Lower leg skin (tissue), 3 donors: ENCODE data around the gene GLRB.

Experiments
- POLR2A ChIP-seq, 2 donors: fragments of 450-650 bp; IDR thresholded peaks; one replicate each; pipeline ENCODE4 v1.6.1; 2016 to 2017; ENCODE audit warnings: antibody characterized with exemption in 2 of 2, mild to moderate bottlenecking in 1 of 2, moderate library complexity in 1 of 2
- TF ChIP-seq, protein P1 (sequence below), 3 donors: fragments of 450-650 bp; IDR thresholded peaks; one replicate each; pipeline ENCODE4 v1.5.1; 2016; ENCODE audit warnings: antibody characterized with exemption in 3 of 3, mild to moderate bottlenecking in 3 of 3, moderate library complexity in 2 of 3

- TF ChIP-seq, protein P1, sequence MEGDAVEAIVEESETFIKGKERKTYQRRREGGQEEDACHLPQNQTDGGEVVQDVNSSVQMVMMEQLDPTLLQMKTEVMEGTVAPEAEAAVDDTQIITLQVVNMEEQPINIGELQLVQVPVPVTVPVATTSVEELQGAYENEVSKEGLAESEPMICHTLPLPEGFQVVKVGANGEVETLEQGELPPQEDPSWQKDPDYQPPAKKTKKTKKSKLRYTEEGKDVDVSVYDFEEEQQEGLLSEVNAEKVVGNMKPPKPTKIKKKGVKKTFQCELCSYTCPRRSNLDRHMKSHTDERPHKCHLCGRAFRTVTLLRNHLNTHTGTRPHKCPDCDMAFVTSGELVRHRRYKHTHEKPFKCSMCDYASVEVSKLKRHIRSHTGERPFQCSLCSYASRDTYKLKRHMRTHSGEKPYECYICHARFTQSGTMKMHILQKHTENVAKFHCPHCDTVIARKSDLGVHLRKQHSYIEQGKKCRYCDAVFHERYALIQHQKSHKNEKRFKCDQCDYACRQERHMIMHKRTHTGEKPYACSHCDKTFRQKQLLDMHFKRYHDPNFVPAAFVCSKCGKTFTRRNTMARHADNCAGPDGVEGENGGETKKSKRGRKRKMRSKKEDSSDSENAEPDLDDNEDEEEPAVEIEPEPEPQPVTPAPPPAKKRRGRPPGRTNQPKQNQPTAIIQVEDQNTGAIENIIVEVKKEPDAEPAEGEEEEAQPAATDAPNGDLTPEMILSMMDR (IDR thresholded peaks at IDR 0.05): no peak
- no peak for TF ChIP-seq POLR2A (IDR thresholded peaks at IDR 0.05)
These were observed 32.8 kb upstream of the GLRB start for GRCh38 chr4:157043131-157043530.
